Amniotic stem cell (primary cell): Measurements from ENCODE around the gene TMEM260.
"Not testable (repeated sequence)": the region's sequence is repeated elsewhere in the genome, so short reads cannot be mapped to it uniquely, and the experiment has no call there.

ENCODE experiments used
- DNase-seq: peaks from one replicate; lab custom pipeline; 2025; lab: John Stamatoyannopoulos, UW

Gene TMEM260

DNA sequence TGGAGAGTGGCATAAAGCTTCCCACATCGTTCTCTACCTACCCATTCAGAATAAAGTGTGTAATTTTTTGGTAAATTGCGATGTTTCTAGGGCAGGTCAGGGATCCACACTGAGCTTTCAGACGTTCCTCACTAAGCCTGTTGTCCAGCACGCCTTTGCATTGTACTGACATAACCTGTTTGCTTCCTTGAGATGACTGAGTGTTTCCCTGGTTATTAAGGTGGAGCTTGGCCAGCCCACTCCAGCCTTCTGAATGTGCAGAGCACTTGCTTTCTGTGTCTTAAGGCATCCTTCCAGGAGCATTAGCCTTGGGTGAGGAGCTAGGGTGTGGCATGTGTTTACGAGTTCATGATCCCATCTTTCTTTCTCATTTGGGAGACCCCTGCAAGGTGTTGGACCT lies 96.4 kb downstream of the TMEM260 start:
- DNase-seq, result no peak

- DNase-seq, result no peak
These were observed 99.2 kb downstream of the TMEM260 start for GRCh38 chr14:56678838-56679237.

- no peak for DNase-seq
These were observed 106.8 kb downstream of the TMEM260 start for GRCh38 chr14:56686416-56686815.

- no peak for DNase-seq
These were observed 107.5 kb downstream of the TMEM260 start for GRCh38 chr14:56687123-56687522.

- DNase-seq, result no peak
These were observed 115.0 kb downstream of the TMEM260 start for GRCh38 chr14:56694609-56695008.

DNA sequence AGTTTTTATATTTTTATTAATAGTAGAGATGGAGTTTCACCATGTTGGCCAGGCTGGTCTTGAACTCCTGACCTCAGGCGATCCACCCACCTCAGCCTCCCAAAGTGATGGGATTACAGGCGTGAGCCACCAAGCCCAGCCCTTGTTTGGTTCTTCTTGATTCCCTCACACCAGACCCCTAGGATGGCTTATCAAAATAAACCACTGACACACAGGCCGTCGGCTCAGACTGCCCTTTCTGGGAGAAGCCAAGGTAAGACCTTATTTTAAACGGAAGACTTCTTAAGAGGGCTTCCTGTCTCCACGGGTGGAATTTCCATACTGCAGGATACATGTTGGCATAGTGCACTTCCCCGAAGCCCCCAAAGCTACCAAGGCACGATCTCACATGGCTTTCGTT lies 115.6 kb downstream of the TMEM260 start:
- DNase-seq, result not testable (repeated sequence)
